Tibial artery (tissue), 4 donors: ENCODE results near the gene ANKRD53.
"Not testable (repeated sequence)": the region's sequence is repeated elsewhere in the genome, so short reads cannot be mapped to it uniquely, and the experiment has no call there.

Experiments
- DNase-seq, 2 donors: peaks; one replicate each; pipeline ENCODE4 v3.0.0-alpha.2; 2019
- H3K27ac ChIP-seq, 2 donors: fragments of 200-600 bp; sonication (generic) in 1 of 2; 1 replicate in 1 of 2; 2 replicates in 1 of 2; pipeline ENCODE4 v1.5.1; 2018 to 2019; ENCODE audit warnings: mild to moderate bottlenecking in 1 of 2
- H3K27me3 ChIP-seq, 2 donors: fragments of 200-600 bp; sonication (generic) in 1 of 2; one replicate each; pipeline versions ENCODE4 v1.5.1 to v1.6.0; 2016 to 2019
- H3K36me3 ChIP-seq, 3 donors: fragments of 200-600 bp; sonication (generic) in 2 of 3; one replicate each; pipeline ENCODE4 v1.5.1; 2016 to 2019; ENCODE audit warnings: mild to moderate bottlenecking in 2 of 3
- H3K4me1 ChIP-seq, 4 donors: fragments of 200-600 bp; sonication (generic) in 2 of 4; 1 replicate in 3 of 4; 2 replicates in 1 of 4; pipeline ENCODE4 v1.5.1; 2016 to 2019
- H3K4me3 ChIP-seq, 2 donors: fragments of 200-600 bp; sonication (generic) in 1 of 2; 1 replicate in 1 of 2; 2 replicates in 1 of 2; pipeline ENCODE4 v1.5.1; 2018 to 2019; ENCODE audit warnings: mild to moderate bottlenecking in 2 of 2
- H3K9me3 ChIP-seq, 3 donors: fragments of 200-600 bp; sonication (generic) in 1 of 3; one replicate each; pipeline ENCODE4 v1.5.1; 2016 to 2019
- CTCF ChIP-seq, 2 experiments: fragments of 200-600 bp in 1 of 2; fragments of 450-650 bp in 1 of 2; IDR thresholded peaks; one replicate each; pipeline ENCODE4 v1.5.1; 2017 to 2019; ENCODE audit warnings: antibody characterized with exemption in 2 of 2, mild to moderate bottlenecking in 1 of 2, moderate library complexity in 1 of 2
- intact Hi-C: fragments of 100-400 bp; cut with DNase I; formaldehyde crosslinking; loops from one replicate; pipeline ENCODE4 v1.15.0; 2023; ENCODE audit warnings: low total_unique reads

ANKRD53 gene

GRCh38 chr2:70995426-70995729 lies 16.9 kb downstream of the ANKRD53 start:
- Histone ChIP-seq H3K9me3 (no peaks in the 10 kb centered on the region), H3K4me3 (peak overlapping the region; percentile 96 to 98), H3K36me3 (peaks cover 0 to 19% (median 15%) of the 10 kb centered on the region in 3 donors), H3K4me1 (peaks cover 0 to 42% (median 26%) of the 10 kb centered on the region in 4 donors), H3K27me3 (no peaks in the 10 kb centered on the region), H3K27ac (peak overlapping the region; percentile 72 to 93)
- peak in 1 of 2 donors; percentile 63 for DNase-seq
- intact Hi-C loops = no loop called here
- peak in 1 of 2 experiments; percentile 20 for TF ChIP-seq CTCF (IDR thresholded peaks at IDR 0.05)

GRCh38 chr2:70998885-70999284 lies 20.5 kb downstream of the ANKRD53 start:
- H3K4me1 ChIP-seq = peaks cover 0 to 22% (median 17%) of the 10 kb centered on the region in 4 donors
- H3K9me3 ChIP-seq, H3K27ac ChIP-seq, DNase-seq, intact Hi-C loops, H3K36me3 ChIP-seq, H3K27me3 ChIP-seq, H3K4me3 ChIP-seq: not testable (repeated sequence)

- DNase-seq = peak in 1 of 2 donors; percentile 15
- no peak overlapping the region for H3K27ac ChIP-seq
- no peak for TF ChIP-seq CTCF (IDR thresholded peaks at IDR 0.05)
- no peaks in the 10 kb centered on the region for H3K9me3 ChIP-seq
- no peaks in the 10 kb centered on the region for H3K36me3 ChIP-seq
- no peak overlapping the region for H3K4me3 ChIP-seq
- H3K27me3 ChIP-seq = peaks cover 0 to 8% of the 10 kb centered on the region in 2 donors
- H3K4me1 ChIP-seq = peaks cover 0 to 20% (median 14%) of the 10 kb centered on the region in 4 donors
- intact Hi-C loops = no loop called here
Measured at GRCh38 chr2:70999362-70999761, 20.9 kb downstream of the ANKRD53 start.

GRCh38 chr2:70999931-71000330 lies 21.5 kb downstream of the ANKRD53 start:
- not testable (repeated sequence) for H3K9me3 ChIP-seq, H3K4me3 ChIP-seq, H3K27ac ChIP-seq, H3K36me3 ChIP-seq
- intact Hi-C loops = loop anchor here (5.0 kb wide), 1 partner anchor 38 kb away; no protein-coding TSS in a partner anchor
- peak in 1 of 2 donors; percentile 49 for DNase-seq
- H3K27me3 ChIP-seq = peaks cover 0 to 12% of the 10 kb centered on the region in 2 donors
- H3K4me1 ChIP-seq = peaks cover 0 to 20% (median 14%) of the 10 kb centered on the region in 4 donors

GRCh38 chr2:71000780-71001591 lies 22.6 kb downstream of the ANKRD53 start:
- Histone ChIP-seq H3K27ac (no peak overlapping the region), H3K27me3 (peaks cover 0 to 12% of the 10 kb centered on the region in 2 donors), H3K4me1 (peaks cover 0 to 10% (median 8%) of the 10 kb centered on the region in 4 donors), H3K36me3 (no peaks in the 10 kb centered on the region), H3K4me3 (peak overlapping the region; percentile 11 to 19), H3K9me3 (no peaks in the 10 kb centered on the region)
- DNase-seq = peak; percentile 64 to 80
- intact Hi-C loops = loop anchor here (5.0 kb wide), 1 partner anchor 39 kb away; no protein-coding TSS in a partner anchor
- TF ChIP-seq CTCF (IDR thresholded peaks at IDR 0.05) = peak; percentile 72 to 95

GRCh38 chr2:71001592-71001927 lies 23.1 kb downstream of the ANKRD53 start:
- TF ChIP-seq CTCF (IDR thresholded peaks at IDR 0.05) = no peak
- Histone ChIP-seq H3K4me1 (peaks cover 0 to 9% (median 8%) of the 10 kb centered on the region in 4 donors), H3K4me3 (no peak overlapping the region), H3K27ac (no peak overlapping the region), H3K27me3 (peaks cover 0 to 12% of the 10 kb centered on the region in 2 donors), H3K36me3 (no peaks in the 10 kb centered on the region), H3K9me3 (no peaks in the 10 kb centered on the region)
- intact Hi-C loops = loop anchor here (5.0 kb wide), 1 partner anchor 39 kb away; no protein-coding TSS in a partner anchor
- no peak for DNase-seq
